Activated T-helper 1 cell treated with anti-CD3 and anti-CD28 coated beads, Interleukin-2, amount 50 U/mL, for 16 hours (primary cell): ENCODE results near the gene QRFP.

Experiments
- DNase-seq, 2 donors: peaks; one replicate each; pipeline ENCODE4 v3.0.0-alpha.2; 2020; ENCODE audit warnings: low read depth in 1 of 2, low spot score in 1 of 2

QRFP gene

GRCh38 chr9:130933114-130934046 lies 36.8 kb upstream of the QRFP start:
- no peak for DNase-seq

- DNase-seq = no peak
Observed at GRCh38 chr9:130932255-130933079, 35.9 kb upstream of the QRFP start.

- DNase-seq = no peak
Observed at GRCh38 chr9:130931508-130932254, 35.1 kb upstream of the QRFP start.

GRCh38 chr9:130930804-130931349 lies 34.3 kb upstream of the QRFP start:
- DNase-seq = no peak

GRCh38 chr9:130930132-130930803 lies 33.7 kb upstream of the QRFP start:
- no peak for DNase-seq

- no peak for DNase-seq
Observed at GRCh38 chr9:130929571-130930038, 33.0 kb upstream of the QRFP start.

- no peak for DNase-seq
Observed at GRCh38 chr9:130927995-130928900, 31.6 kb upstream of the QRFP start.

GRCh38 chr9:130927338-130927737 lies 30.7 kb upstream of the QRFP start:
- DNase-seq = no peak

- DNase-seq = no peak
Observed at GRCh38 chr9:130925050-130925678, 28.6 kb upstream of the QRFP start.

- DNase-seq = no peak
Observed at GRCh38 chr9:130924448-130924788, 27.8 kb upstream of the QRFP start.

- DNase-seq = no peak
Observed at GRCh38 chr9:130923611-130924447, 27.2 kb upstream of the QRFP start.

- no peak for DNase-seq
Observed at GRCh38 chr9:130922893-130923610, 26.4 kb upstream of the QRFP start.

- no peak for DNase-seq
Observed at GRCh38 chr9:130921989-130922892, 25.6 kb upstream of the QRFP start.

GRCh38 chr9:130921300-130921988 lies 24.8 kb upstream of the QRFP start:
- no peak for DNase-seq

- no peak for DNase-seq
Observed at GRCh38 chr9:130920762-130921299, 24.2 kb upstream of the QRFP start.

- DNase-seq = no peak
Observed at GRCh38 chr9:130920233-130920632, 23.6 kb upstream of the QRFP start.
